Stimulated activated CD4-positive, alpha-beta T cell treated with anti-CD3 and anti-CD28 coated beads, Interleukin-2, amount 100 ng/mL, for 48 hours (primary cell): ENCODE results near the gene ABAT.
"Not testable (repeated sequence)": the region's sequence is repeated elsewhere in the genome, so short reads cannot be mapped to it uniquely, and the experiment has no call there.

Source experiments
- DNase-seq, 2 donors: peaks; one replicate each; pipeline ENCODE4 v3.0.0-alpha.2; 2020

ABAT gene

DNA sequence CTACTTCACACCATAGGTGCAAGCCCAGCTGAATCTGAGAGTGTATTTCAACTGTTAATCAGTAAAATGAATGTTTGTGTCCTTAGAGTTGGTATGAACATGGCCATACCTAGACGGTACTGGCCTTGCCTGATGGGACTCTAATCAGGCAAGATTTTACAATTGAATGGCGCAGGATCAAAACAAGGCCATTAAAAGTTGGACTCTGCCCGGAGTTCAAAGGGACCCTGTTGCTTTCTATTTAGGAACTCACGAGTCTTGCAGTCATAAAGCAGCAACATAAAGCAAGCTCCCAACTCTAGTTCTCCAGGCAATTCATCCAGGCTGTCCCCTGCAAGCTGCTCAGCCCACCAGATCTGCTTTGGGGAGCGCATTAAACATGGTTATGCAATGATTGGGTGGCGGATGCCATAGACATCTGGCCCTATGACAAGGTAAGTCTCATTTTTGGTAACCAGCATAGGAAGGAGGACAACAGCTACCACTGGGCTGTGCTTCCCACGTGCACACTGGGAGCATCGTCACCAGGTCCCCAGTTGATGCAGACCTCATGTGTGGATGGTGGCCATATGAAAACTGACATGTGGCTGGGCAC lies 114.3 kb downstream of the ABAT start:
- no peak for DNase-seq

DNA sequence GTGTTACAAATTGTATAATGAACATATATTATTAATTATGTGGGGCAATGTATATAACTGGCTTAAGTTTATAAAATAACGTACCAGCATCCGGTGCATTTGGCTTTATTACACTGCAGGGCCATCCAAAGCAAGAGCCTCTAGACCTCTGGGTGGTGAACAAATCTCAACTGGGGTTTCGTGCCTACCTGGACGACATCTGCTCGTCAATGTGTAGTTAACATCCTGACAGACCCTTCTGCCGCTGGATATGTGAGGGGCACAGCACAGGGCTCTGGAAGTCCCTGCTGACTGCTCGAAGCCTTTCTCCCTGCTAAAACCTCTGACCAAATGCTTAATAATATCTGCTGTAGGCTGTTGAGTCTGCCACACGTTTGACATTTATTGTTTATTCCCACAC lies 120.7 kb downstream of the ABAT start:
- DNase-seq, result no peak

DNA sequence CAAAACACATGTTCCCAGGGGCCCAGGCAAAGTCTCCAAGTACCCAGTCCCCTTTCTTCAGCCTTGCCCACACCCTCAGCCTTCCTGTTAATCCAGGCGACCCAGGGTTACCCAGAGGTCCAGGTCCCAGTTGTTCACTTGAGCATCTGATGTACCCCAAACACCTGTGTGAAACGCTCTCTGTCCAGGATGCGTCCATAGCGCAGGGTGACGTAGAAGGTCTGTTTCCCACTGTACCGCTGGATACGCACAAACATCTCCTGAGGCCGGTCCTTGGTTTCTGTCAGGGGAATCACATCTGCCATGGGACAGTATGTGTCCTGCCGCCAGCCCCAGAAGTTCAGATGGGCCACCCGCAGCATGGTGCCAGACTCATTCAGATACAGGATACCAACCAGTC lies 121.4 kb downstream of the ABAT start:
- DNase-seq, result no peak

DNA sequence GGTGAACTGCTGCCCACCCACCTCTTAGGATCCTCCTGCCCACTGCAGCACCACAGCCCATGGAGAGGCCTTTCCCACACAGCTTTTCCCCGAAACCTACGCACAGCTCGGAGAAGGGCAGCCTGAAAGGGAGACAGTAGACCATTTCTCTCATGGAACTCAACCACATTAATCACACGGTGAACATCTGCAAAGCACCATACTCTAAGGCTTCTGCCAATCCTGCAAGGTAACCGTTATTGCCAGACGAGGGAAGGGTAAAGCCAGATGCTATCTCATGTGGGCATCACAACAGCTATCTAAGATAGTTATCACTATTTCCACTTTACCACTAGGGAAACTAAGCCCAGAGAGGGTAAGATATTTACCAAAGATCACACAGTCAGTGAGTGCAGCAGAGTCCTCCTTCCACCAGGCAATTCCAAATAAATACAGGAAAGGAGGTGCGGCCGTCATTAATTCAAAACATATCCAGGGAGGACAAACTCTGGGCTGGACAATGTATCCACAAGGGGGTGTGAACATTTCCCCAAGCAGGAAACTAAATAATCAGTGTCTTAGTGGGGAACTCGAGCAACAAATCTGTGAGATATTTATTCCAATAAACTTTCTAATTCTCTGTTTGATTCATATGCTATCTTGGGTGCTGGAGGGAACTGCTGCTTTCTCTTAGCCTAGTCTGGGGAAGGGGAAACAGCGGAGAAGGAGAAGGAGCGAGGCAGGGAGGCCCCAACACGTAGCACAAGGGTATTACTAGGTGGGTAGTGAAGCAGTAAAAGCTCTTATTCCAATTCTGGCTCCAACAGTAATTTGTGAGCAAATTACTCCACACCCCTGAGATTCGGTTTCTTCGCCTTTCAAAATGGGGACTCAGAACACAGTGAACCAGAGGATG lies 122.3 kb downstream of the ABAT start:
- DNase-seq, result no peak

DNA sequence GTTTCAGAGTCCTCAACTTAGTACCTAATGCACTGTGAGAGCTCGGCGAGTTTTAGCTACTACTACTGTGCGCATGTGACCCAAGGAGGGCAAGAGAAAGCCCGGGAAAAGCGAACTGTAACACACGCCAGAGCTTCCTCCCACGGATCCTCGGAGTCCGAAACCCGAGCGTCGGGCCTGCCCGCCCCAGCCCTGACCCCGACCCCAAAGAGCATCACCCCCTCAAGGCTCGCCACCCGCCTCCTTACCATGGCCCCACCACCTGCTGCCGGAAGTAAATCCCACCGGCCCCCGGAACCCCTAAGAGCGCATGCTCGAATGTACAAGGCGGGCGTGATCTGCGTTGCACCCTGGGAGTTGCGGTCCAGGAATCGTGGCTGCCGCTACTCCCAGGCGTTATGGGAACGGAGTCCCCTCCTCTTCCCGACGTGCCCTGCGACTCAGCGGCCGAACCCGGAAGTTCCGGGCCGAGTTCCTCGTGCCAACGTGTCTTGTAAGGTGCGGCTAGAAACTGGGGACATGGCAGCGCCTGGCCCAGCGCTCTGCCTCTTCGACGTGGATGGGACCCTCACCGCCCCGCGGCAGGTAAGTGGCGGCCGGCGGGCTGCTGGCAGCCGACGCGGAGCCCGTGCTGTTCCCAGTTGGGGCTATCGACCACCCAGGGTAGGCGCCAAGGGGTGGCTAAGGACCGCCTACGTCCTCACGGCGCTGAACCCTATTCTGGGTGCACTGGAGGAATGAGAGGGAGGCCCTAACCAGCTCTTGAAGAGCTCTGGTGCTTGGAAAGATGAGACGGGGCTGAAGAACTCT lies 123.2 kb downstream of the ABAT start, which contains the start of the genes PMM2 and TMEM186:
Gene PMM2 (plus strand): TSS at position 476 of the 810 bp plus-strand sequence. CDS start 44 bp downstream, at position 520.
Gene TMEM186 (minus strand): TSS at position 276 of the 810 bp plus-strand sequence. CDS start 25 bp downstream, at position 251.
- peak; percentile 88 to 90 for DNase-seq

DNA sequence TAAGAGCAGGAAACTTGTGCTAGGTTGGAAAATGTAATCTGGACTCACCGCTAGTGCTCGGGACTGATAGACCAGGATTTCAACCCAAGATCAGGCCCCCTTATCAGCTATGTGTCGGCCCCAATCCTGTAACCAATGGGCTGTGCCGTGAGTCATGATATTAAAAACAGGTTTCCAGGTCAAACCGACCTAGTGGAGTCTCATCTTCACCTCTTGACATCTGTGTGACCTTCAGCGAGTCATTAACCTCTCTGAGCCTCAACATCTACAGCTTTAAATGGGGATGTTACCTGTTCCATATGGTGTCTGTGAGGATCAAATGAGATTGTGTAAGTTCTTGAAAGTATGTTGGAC lies 123.7 kb downstream of the ABAT start:
- DNase-seq, result peak in 1 of 2 donors; percentile 7

DNA sequence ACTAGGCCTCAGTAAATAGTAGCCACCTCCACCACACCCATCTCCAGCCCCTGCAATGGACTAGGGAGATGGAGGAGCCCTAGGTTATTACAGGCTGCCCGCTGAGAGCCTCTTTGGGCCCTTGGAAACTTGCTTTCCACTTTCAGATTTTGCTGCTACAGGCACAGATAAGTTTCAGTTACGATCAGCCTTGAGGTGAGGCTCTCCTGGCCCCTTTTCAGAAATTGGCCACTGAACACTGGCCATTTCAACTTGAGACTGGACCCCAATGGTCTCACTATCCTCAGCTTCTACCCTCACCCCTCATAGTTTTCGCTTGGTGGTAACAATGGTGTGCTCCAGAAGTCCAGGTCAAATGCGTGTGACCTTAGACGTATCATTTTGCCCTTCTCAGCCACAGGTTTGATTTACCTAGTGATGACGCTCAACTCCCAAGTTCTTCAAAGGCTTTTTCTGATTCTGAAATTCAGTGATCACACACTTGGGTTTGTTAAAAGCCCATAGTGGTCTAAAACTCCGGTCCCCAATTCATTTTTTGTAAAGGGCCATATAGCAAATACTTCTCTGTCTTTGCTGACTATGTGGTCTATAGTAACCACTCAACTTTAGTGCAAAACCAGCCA lies 124.2 kb downstream of the ABAT start:
- DNase-seq, result no peak

DNA sequence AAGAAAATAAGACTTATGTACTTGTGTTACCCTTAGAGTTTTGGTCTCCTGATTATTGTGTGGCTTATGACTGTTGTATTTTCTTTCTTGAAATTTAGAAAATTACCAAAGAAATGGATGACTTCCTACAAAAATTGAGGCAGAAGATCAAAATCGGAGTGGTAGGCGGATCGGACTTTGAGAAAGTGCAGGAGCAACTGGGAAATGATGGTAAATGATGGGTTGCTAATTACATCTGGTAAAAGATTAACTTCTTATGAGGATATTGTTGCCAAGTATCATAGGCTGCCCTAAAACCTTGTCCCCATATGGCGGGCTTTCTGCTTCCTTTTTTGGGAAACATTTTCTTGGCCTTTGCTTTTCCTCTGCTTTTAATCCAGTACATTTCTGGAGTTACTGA lies 127.3 kb downstream of the ABAT start:
- DNase-seq, result no peak

DNA sequence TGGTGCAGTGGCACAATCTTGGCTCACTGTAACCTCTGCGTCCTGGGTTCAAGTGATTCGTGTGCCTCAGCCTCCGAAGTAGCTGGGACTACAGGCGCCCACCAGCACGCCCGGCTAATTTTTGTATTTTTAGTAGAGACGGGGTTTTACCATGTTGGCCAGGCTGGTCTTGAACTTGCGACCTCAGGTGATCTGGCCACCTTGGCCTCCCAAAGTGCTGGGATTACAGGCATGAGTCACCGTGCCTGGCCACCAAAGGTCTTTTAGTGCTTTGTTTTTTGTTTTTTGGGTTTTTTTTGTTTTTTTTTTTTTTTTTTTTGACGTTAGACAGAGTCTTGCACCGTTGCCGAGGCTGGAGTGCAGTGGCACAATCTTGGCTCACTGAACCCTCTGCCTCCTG lies 129.3 kb downstream of the ABAT start:
- DNase-seq, result not testable (repeated sequence)

DNA sequence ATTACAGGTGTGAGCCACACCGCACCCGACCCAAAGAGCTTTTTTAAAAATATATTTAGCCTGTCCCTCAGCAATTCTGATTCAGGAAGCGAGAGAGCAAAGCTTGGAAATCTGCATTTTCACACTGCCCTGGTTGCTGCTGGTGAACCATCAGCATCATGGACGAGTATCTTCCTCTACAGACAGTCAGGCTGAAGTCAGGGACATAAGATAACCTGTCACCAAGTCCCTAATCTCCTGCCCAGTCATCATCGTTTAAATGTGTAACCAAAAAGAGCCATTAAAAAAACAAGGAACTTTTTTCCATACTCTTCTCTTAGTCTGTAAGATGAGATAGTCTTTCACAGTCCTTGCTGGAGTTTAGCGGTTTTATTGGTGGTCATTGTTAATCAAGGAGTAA lies 129.9 kb downstream of the ABAT start:
- no peak for DNase-seq

DNA sequence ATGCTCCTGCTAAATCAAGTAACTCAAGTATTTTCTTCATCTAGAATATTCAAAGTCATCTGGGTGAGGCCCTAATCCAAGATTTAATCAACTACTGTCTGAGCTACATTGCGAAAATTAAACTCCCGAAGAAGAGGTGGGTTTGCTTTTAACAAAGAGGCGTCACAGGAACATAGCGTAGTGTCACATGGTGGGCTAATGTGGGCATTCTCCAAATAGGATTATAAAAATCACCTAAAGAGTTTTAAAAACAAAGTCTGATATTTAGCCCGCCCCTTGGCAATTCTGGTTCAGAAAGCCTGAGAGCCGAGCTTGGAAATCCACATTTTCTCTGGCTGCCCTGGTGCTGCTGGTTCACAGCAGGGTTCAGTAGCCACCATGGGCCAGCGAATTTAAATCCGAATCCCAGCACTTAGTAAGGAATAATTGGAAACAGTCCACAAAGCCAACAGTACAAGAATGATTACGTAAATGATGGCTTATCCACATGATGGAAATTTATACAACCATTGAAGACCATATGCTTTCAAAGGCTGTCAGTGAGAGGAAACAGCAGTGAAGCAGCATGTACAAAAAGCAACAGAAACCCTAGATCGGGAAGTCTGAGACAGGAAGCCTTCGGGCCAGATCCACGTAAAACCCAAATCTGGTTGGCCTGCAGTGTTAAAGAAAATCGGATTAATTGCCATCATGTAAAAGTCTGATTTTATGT lies 132.0 kb downstream of the ABAT start:
- no peak for DNase-seq

DNA sequence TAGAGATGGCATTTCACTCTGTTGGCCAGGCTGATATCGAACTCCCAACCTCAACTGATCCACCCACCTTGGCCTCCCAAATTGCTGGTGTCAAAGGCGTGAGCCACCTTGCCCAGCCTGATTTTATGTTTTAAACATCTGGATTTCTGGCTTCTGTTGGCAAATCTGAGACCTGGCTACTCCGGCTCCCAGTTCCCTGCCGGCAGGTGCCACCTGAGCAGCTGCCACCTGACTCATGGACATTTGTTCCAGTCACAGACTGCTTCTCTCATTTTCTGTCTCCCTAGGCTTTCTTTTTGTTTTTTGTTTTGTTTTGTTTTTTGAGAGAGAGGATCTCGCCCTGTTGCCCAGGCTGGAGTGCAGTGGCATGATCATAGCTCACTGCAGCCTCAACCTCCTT lies 132.8 kb downstream of the ABAT start:
- DNase-seq, result no peak

DNA sequence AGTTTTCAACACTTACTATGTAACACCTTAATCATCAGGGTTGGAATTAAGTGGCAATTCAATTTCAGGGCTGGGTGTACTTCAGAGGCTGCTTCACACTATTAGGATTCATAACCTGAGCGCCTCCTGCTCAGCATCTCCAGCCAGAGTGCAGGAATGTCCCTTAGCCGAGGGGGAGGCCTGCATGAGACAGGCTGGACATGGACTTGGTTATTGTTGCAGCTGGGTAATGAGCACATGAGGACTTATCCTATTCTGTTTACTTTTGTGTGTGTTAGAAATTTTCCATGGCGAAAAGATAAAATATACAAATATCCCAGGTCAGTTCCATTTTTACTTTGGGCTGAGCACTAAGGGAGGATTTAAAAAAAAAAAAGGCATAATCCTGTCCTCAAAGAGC lies 133.6 kb downstream of the ABAT start:
- no peak for DNase-seq

DNA sequence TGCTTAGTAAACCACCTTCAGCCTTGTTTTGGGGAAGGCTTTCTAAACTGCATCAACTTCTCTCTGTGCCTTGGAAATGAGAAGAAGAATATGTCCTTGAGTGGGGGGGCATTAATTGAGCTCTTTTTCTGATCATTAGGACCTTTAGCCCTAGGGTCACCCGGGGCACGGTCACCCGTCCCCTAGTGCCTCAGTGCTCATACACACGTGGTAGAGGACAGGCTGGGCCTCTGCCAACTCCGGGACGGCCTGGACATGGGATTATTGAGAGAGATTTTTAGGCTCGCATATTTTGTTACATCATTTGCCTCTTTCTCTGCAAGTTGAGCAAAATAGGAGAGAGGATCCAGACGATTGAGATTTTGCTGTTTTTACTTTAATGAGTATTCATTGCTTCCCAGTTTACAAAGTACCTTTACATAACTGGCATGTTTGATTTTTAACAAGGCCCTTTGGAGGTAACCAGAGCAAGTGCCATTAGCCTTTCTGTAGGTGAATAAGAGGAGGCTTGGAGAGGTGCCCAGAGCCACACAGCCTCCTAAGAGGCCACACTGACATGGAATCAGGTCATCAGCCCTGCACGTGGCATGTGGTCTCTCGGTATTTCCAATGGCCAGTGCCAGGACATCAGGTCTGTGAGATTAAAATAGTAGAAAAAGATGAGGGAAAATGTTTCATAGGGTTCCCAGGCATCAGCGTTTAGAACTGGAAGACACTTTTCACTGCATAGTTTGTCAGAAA lies 134.4 kb downstream of the ABAT start:
- DNase-seq, result no peak

DNA sequence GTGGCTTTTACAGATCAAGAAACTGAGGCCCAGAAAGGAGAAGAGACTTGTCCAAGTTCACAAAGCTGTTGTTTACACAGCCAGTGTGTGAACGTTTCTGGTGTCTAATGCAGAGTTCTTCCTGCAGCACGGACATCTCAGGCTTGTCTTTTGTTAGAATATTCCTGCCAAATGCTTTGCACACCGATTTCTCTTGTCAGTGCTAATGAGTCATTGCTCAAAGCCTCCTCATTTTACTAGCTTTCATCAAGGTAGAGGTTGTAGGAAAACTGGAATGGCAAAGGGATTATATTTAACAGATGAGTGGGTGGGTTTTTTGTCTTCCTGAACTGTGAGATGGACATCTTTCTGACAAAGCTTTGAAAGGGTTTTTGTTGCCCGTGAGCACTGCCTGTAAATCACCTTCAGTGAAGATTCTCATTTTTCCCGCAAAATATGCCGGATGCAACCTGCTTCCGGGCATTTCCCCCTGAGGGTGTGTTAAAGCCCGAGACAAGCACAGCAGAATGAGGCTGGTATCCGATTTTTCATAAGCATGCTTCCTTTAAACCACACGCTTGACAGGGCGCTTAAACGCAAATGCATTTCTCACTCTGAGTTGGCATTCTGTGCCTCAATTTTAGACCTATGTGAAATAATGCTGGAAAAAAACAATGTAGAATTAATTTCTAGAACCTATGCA lies 137.9 kb downstream of the ABAT start:
- DNase-seq, result no peak

DNA sequence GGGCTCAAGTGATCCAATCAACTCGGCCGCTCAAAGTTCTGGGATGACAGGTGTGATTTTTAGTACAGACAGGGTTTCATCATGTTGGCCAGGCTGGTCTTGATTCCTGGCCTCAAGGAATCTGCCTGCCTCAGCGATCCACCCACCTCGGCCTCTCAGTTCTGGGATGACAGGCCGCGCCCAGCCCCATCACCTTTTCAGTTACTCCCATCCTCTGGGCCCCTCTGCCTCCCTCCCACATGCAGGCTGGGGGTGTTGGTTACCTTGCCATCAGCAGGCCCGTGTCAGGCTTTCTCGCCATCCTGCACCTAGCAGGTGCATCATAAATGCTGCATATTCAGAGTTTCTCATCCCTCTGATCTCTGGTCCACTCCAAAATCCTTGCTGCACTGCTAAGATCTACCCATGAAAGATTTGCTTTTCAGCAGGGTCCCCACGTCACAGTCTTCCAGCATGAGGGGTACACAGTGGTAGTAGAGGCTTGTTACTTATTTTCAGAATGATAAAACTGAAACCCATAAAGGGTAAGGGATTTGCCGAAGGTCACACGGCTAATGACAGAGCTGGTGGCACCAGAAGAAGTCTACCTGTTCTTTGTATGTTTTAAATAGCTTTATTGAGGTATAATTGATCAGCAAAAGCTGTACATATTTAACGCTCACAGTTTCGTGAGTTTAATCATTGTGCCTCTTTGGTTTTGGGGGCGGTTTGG lies 139.8 kb downstream of the ABAT start:
- DNase-seq, result no peak

DNA sequence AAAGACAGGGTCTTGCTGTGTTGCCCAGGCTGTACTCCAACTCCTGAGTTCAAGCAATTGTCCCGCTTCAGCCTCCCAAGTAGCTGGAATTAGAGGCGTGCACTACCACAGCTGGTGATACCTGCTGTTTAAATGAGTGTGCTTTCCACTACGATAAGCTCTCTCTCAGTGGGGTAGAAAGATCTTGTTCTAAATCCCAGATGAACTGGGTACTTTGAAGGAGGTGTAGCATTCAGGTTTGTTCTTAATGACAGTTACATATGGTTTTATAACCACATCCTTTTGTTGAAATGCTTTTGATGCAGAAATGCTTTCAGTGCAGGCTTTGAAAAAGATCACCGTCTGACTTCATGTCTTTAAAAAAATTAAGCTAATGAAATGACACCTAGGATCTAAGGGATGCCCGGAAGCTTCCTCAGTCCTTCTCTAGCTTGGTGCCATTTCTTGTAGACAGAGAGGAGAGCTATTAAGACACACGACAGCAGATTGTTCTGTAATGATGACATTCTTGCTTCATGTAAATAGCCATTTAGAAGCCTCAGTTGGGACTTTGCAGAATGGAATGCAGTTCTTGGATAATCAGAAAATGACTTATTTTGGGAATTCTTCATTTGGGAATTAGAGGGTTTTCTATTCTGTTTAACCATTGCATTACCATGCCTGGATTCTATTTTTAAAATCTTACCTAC lies 142.7 kb downstream of the ABAT start:
- DNase-seq, result no peak

DNA sequence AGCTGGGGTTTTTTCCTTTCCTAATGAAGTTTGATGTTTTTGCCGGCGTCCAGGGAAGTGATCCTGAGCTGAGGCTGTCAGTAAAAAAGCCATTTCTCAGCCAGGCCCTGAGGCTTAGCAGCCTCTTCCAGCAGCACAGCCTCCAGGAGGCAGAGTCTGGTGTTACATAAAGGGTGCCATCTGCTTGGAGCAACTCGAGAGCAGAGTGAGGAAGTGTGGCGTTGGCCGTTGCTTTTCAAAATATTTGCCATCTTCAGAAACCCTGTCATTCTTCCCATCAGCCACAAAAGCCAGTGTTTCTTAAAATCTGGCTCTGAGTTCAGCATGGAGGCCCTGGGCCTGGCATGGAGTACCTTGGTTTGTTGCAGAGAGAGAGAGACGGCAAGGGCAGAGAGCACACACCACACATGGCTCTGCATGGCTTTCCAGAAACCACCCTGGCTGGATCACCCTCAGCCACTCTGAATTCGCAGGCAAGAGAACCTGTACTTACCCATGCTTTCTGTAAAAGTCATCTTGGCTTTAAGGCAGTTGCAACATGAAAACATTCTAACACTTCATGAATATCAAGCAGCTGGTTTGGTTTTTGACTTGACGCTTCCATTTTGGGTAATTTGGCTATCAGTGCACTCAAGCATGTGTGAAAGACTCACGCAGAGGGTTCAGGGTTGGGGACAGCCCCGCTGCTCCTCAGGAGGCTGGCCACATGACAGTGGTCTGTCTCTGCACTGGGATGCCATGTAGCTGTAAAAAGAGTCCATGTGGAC lies 144.3 kb downstream of the ABAT start:
- DNase-seq, result no peak
